Activated CD8-positive, alpha-beta memory T cell treated with anti-CD3 and anti-CD28 coated beads, Interleukin-2, amount 50 U/mL, for 48 hours (primary cell): ENCODE results near the gene ENOX1.

Experiments
- DNase-seq: peaks from one replicate; pipeline ENCODE4 v3.0.0-alpha.2; 2020

ENOX1 gene

DNA sequence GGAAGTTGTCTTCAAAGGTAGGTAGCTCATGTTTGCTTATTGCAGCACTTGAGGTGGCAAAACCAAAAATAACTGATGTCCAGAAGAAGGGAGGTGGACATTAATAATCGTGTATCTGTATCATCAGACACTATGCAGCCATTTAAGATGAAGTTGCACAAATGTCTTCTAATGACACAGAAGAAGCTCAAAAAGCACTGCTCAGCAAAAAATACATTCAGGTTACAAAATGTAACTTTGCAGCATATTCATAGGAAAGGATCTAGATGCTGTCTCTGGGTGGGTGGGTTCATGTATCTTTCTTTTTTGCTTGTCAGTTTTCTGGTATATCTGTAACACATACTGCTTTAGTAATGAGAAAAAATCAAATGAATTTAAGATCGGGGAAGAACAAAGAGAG is 515.6 kb downstream of the ENOX1 start:
- no peak for DNase-seq

DNA sequence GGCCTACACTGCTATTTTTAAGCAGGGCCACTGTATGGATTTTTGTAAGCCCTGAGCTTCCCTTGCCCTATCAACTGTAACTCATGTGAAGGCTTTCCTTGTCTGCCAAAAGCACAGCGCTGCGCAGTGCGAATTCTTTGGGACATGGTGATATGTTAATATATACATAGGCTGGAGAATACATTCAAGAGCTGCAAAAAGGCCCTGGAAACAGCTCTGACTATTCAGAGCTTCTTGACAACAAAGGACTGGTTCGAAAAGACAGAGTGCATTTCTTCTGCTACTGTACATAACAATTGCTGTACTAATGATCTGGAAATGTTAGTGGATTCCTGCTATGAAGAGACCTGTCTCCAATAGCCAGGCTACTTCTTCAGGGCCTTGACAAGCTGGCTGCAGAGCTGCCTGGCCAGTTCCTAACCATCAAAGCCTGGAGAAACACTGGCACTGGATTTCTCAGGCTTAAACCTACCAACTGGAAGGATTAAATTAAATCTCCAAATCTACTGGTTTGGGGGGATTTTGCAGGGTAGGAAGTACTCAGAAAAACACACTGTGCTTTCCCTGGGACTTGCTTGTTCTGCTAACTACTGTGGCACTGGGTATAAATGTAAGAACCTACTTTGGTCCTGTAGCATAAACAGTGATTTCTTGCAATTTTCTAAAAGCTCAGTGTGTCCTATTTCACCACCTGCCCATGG is 516.5 kb downstream of the ENOX1 start:
- no peak for DNase-seq

DNA sequence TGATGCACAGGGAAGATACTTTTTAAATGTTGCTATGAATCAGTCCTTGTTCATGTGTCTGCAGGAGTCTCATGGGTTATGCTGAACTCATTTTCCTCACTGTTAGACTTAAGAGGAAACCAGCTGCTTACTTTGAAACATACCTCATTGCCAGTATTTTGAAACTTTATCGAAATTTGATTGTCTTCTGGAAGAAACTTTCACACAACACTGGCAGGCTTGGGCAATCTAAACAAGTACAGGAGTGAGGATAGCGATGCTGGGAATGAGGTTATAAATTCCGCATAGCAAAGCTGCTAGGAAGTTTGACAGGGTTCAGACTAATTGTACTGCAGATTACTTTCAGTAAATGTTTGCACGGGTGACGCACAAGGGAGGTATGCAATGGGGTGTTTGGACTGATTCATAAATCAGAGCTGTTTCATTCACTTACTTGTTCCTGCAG is 517.7 kb downstream of the ENOX1 start:
- DNase-seq = no peak

DNA sequence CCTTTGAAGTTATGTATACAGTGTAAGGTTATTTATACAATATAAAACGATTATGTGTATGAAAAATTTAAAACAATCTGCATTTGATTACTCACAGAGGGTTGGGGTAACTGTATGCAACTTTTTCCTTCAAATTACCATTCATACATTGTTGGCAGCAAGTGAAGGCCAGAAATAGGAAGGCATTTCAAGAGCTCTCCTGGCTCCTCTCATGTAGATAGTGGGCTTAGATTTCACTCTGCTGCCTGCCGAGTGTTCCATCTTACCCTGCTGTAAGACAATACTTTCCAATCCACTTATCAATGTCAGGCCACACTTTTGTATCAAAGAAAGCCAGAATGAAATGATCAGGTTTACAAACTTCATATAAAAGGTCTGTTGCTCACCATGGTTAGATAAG is 518.1 kb downstream of the ENOX1 start:
- no peak for DNase-seq

DNA sequence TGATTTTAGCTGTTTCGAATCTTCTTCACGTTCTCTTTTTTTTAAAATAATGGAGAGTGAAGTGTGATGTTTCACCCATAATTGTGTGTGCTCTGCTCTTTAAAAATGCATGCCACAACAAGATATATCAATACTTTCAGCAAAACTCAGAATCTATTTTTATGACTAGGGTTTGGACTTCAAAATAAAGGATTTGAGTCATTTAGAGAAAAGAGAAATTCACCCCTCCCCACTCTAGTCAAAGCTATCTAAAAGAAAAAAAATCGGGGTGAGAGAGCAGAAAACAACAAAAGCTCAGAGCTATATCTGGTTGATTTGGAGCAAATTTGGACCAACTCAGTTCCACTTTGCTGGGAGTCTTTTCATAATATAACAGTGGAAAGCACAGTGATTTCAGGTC is 518.9 kb downstream of the ENOX1 start:
- DNase-seq = no peak

DNA sequence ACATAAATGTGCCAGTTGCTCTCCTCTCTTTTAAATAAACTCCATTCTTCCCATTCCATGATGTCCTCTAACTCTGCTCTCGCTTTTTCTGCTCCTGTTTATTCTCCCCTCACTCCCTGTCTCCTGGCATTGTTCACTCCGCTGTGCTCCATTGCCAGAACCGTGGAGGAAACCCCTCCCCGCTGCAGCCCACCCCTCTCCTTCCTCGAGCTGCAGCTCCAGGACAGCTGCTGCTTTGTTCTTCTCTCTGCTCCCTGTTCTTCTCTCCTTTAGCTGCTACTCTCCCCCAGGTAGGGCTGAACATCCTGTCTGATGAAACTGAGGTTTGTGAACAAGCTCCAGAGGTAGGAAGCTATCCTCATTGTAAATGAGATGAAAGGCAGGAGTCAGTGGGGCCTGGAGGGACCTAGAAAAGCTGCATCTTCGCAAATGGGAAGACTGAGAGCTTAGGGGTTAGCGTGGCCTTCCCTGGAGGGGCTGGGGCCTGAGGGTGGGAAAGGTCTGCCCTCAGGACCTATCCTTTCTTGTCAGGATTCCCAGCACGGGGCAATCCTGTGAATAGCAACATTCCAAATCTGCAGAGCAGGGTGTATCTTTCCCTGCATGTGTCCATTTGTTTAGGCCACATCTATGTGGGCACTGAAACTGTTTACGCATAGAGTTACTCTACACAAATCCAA is 519.7 kb downstream of the ENOX1 start:
- DNase-seq = no peak

DNA sequence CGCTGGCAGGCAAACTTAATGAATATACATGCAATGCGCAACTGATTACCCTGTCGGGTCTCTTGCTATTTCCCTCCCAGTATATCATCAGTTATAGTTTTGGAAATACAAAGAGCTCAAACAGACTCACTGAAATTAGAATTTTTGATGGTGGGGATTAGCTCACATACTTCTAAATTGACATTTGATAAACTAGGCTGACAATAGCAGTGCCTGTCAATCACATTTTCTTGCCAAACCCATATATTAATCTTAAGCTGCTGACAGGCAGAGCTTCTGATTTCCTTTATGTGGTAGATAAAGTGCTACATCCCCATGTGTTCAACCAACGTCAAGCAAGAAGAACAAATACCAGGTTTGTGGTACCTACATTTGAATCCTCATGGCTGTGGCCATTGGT is 521.7 kb downstream of the ENOX1 start:
- no peak for DNase-seq

DNA sequence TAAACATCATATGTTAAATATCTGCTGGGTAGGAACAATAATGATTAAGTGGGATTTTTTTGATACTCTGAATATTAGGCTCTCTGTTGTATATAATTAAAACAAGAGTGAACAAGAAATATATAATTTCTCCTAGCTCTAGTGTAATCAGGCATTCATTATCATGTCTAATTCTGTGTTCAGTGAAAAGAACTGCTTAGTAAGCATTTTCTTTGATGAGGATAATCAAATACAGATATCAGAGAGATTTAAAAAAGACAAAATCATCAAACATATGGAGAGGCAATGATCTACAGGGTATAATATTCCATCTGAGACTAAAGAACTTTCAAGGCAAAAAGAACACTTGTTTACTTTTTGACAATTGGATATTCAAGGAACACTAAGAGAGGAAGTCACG is 522.3 kb downstream of the ENOX1 start:
- DNase-seq = no peak

DNA sequence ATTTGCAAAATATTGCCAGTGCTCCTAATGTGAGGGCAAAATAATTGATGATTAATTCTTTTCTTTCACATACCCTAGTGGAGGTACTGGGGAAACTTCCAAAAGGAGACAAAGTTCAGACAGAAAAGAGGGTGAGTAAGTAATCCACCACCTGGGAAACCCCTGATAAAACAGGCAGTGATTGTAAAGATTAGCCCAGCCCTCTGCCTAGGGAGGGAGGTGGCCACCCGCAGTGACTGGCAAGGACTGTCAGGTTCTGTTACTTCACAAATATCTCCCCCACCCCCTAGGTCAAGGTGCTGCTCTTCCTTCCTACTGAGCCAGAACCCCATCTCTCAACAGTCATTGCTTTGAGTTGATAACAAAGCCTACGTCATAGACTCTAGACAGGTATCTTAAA is 523.7 kb downstream of the ENOX1 start:
- no peak for DNase-seq

DNA sequence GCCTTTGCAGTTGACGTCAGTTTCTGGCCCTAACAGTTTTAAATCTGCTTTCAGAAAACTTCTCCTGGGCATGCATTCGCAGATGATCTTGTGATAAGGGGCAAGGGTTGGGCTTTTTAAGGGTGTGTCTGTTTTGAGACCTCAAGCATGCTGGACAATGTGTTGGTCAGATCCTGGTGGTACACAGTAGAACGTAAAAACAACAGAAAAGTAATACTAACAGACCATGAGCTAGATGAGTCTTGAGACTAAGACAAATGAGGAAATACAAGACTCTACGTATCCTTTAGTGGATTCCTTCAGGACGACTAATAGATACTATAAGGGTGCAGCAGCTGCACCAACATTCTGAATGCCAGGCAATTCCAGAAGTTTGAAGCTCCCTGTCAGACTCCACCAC is 525.8 kb downstream of the ENOX1 start:
- no peak for DNase-seq

DNA sequence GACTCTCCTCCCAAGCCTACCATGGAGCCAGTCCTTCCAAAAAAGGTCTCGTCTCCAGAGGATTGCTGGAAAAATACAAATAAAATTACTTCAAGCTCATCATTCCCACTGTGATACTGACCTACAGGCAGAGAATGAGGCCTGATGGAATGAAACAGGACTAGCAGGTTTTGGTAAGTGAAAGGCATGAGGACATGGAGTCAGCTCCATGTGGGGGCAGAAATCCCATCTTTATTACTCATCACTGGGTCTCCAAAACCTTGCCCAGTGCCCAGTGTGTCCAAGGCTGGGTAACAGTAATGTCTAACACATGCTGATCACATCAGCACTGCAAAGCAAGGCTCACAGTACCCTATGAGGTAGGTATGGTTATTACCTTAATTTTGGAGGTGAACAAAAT is 528.0 kb downstream of the ENOX1 start:
- DNase-seq = no peak

DNA sequence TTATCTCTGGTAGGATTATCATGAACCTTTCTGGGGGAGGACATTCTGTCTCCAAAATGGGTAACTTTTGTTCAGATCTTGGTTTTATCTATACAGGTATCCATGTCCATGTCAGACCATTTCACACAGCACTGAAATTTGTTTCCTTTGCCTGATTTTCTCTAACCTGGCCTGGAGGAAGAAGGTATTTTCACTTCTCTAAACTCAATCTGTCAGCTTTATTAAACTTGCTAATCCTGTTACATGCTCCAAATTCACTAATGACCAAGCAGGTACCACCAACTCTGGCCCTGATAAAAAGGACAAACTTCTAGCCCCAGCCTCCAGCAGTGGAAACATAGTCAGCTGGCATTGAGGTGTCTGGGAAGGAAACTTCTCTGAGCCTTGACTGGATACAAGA is 529.0 kb downstream of the ENOX1 start:
- DNase-seq = no peak

DNA sequence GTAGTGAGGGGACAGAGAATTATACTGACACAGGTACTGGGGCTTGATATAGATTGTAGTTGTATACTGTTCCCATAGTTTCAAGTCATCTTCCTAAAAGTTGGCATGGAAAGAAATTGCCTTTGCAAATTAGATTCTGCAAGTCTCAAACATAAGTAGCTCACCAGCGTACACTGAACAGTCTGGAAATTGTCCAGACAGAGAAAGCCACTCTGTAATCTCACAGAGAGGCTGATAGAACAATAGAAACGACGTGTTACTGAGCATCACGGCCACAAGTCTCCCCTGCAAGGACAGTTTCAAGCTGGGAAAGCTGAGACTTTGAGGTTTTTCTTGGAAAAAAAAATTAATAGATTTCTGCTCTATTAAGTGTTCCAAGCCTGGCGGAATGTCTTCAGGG is 534.8 kb downstream of the ENOX1 start:
- no peak for DNase-seq

DNA sequence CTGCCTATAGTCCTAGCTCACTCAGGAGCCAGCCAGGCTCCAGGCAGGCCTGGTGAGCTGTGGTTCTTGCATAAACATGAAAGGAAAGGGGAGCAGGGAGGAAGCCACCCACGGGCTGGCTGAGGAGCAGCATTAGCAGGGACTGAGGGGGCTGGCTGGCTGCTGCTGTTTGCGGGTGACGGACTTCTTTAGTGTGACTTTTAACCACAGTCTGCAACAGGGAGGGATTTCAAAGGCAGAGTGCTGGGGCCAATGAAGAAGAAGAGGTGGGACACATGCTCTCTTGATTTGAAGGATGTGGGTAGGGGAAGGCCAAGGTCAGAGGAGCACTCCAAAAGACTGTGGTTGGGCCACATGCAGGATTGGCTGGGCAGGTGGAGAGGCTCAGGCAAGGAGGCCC is 540.4 kb downstream of the ENOX1 start:
- DNase-seq = no peak

DNA sequence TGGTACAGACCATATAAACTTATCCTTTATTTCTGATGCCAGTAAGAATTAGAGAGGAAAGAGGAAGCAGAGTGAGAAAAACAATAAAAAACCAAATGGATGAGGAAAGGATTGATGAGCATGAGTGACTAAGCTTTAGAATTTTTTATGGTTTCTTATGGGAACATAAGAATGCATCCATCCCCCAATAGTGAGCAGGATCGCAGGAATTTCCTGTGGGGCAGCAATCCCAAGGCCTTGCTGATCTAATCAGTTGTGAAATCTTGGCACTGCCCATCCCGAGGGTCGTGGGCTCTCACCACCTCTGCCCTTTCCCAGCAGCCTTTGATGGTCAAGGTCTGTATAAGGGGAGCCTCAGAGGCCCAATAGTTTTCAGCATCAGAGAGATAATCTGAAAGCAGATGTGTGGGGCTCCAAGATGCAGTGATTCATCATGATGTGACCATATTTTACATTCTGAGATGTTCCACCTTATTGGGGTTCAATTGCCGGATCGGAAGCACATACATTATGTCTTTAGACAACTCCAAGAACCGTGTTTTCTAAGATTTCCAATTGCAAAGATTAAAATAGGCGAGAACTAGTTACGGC is 541.3 kb downstream of the ENOX1 start:
- no peak for DNase-seq

DNA sequence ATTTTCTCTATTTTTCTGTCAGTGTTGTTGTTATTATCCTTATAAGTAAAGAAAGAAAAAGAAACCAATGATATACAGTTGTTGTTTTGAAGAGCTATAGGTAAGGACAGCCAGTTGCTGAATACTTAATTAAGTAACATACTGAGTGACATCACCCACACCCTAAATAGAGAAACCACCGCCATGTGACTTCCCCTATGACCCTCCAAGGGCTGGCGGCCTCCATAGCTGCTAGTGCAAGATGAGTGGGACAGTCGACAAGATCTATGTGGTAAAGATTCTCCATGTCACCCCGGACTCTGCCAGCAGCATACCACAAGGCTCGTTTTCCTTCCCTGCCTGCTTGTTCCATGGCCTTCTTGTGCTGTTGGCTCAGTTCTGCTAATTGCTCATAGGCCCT is 542.3 kb downstream of the ENOX1 start:
- DNase-seq = no peak

DNA sequence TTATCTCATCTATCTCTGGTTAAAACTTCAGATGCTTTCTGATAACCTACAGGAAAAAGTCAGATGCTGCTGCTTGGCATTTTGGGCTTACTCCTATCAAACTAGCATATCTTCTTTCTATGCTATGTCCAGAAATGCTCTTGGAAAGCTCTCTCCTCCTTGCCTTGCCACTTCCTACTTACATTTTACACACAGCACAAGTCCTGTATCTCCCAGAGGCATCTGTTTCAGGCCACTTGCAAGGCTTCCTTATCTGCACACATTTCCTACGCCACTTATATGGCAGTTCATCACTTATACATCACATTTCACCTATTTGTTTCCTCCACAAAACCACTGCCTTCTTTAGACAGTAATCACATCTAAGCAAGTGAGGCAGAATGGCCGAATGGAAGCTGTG is 543.1 kb downstream of the ENOX1 start:
- DNase-seq = no peak

DNA sequence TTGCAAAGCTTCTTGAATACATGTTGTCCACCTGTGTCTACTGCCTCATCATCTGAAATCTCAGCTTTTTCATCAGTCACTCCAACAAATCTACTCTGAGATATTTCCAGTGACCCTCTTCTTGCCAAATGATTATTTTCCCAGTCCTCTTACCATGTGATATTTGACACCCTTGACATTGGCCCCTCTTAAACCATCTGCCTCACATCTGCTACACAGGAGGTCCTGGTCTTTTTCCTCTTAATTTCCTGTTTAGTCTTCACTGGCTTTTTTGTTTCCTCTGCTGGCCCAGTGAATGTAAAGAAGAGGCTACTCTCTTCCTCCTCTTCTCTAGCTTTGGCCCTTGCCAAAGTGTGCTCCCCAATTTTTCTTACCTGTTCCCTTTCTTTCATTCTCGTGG is 544.7 kb downstream of the ENOX1 start:
- DNase-seq = no peak

DNA sequence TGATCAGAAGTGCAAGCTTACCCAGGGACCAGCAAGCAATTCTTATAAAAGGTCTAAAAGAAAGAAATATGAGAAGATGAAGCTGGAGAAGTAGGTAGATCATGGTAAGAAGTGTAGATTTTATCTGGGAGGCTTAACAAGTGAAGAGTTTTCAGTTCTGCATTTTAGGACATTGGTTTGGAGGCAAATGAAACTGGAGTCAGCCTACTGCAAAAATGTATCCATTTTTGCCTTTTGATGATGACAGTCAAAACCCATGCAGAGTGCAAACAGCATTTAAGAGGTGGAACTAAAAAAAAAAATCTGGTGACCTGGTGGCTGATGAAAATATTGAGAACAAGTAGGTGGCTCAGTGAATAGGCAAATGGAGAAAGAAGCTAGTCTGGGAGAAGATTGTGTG is 546.5 kb downstream of the ENOX1 start:
- DNase-seq = no peak

DNA sequence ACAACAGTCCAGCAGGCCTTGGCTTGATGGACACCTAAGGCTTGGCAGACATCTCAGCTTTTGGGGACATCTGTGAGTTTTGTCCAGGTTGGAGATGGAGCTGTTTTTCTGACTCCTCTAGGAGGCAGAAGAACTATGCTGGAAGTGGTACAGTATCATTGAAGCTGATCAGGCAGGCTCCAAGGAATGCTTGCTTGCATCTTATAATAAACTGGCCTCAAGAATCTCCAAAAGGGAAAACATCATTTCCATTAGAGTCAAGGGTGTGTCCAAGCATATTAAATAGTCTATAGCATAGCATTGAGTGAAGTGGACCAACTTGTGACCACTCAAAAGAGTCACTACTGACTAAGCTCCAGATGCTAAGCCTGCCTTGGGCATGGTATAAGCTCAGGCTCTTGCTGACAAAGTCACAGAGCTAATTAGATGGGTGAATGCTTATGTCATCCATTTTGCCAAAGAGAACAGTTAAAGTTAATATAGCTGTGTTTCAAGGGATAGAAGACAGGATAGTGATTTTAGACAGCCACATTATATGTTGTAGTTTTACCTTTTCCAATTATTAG is 547.4 kb downstream of the ENOX1 start:
- DNase-seq = no peak

DNA sequence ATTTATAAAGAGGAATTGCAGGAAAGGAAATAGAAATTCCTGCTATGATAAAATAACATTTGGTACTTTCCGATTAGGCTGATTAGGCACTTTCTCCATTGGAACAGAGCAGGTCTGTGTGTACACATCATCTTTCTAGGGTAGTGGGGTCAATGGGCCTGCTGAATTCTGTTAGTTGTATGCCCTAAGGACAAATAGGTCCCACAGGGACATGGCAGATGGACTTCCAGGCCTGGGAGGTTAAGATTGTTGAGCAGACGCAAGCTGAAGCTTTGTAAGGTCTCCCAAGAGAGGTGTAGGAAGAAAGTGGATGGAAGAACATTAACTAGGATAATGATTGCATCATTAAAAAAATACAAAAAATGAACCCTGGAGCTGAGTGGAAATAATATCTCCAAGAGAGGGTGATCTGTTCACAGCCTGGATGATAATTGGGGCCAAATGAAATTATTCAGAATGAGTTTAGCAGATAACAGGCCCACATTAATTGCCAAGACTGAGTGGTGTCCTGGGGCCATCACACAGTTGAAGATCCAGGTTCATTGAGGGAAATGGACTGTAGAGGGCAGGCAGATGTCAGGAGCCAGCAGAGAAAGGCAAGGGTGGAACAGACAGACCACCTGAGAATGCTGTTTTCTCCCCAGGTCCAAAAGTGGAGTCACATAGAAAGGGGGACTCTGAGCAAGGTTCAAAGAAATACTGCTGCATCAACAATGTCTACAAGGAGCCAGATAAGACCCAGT is 548.3 kb downstream of the ENOX1 start:
- no peak for DNase-seq

DNA sequence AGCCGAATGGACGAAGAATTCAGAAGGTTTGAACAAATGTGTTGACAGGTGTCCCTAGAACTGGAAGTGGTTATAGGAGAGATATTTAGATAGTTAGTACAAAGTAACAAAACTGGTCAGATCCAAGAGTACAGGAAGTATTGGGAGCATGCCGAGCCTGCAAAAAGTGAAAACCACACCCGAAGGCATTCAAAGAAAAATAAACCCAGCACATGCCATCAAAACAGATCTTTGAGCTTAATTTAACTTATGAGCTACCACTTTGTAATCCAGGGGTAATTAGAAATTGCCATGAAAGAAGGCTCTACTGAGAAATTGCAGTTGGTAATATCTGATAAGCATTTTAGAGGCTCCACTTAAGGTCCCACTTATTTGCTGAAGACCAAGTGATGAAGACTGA is 549.2 kb downstream of the ENOX1 start:
- DNase-seq = no peak

DNA sequence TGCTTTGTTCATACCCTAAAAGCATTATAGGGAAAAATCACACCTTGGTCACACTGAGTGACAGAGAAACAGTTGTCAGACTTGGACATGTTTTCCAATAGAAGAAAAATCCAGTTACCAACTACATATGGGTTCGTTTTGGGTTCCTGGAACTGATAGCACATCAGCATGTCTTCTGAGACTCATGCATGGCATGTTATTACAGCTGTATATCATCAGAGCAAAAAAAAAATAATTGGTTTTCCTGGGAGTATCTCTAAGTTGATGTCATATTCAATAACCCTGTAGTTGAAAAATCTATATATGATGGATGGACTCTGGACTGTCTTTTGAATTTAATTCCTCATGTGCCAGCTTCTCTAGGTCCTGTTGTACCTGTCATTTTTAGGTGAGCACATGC is 551.7 kb downstream of the ENOX1 start:
- no peak for DNase-seq

DNA sequence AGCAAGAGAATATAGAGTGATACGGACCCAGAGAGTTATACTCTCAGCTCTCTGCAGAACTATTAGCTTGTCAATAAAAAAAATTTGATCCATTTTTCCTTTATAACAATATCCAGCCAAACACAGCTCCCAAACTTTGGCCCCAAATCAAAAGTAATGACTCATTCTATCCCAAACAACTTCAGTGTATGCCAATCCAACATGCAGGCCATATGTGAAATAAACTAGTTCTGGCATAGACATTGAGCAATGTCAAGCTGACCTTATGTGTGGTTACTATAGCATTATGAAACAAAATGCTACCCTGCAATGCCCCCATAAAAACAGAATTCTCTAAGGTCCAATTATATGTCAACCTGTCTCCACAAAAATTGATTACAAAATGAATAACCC is 553.9 kb downstream of the ENOX1 start:
- no peak for DNase-seq
